ENCODE results near the gene SLC38A1. TPM values are rescaled to one million over a fixed set of nuclear protein-coding genes. Genes with fewer than 3 reads are reported as not detected.
"Not testable (repeated sequence)": the region's sequence is repeated elsewhere in the genome, so short reads cannot be mapped to it uniquely, and the experiment has no call there.

SLC38A1 gene
- total RNA-seq, 1 experiment from 2014 or later = 95.8 TPM

- Histone ChIP-seq H3K36me3 (replicated peaks; ENCODE audit: control insufficient read depth, insufficient read depth, low read length) (peaks cover 3% of the 10 kb centered on the region), H3K4me3 (ENCODE audit: insufficient read depth, low read depth, low read length) (no peak overlapping the region), H3K27me3 (ENCODE audit: control insufficient read depth, insufficient read depth, low read length) (no peaks in the 10 kb centered on the region)
- no peak for DNase-seq
Observed at GRCh38 chr12:46259071-46259470, 9.8 kb downstream of the SLC38A1 start.

GRCh38 chr12:46258129-46258528 lies 10.7 kb downstream of the SLC38A1 start:
- no peak for DNase-seq
- Histone ChIP-seq H3K27me3 (ENCODE audit: control insufficient read depth, insufficient read depth, low read length) (no peaks in the 10 kb centered on the region), H3K4me3 (ENCODE audit: insufficient read depth, low read depth, low read length) (no peak overlapping the region), H3K36me3 (replicated peaks; ENCODE audit: control insufficient read depth, insufficient read depth, low read length) (peaks cover 3% of the 10 kb centered on the region)

GRCh38 chr12:46256942-46257341 lies 11.9 kb downstream of the SLC38A1 start:
- H3K27me3 ChIP-seq (ENCODE audit: control insufficient read depth, insufficient read depth, low read length) = no peaks in the 10 kb centered on the region
- DNase-seq = no peak
- H3K4me3 ChIP-seq (ENCODE audit: insufficient read depth, low read depth, low read length) = no peak overlapping the region
- peaks cover 4% of the 10 kb centered on the region for H3K36me3 ChIP-seq (replicated peaks; ENCODE audit: control insufficient read depth, insufficient read depth, low read length)

DNA sequence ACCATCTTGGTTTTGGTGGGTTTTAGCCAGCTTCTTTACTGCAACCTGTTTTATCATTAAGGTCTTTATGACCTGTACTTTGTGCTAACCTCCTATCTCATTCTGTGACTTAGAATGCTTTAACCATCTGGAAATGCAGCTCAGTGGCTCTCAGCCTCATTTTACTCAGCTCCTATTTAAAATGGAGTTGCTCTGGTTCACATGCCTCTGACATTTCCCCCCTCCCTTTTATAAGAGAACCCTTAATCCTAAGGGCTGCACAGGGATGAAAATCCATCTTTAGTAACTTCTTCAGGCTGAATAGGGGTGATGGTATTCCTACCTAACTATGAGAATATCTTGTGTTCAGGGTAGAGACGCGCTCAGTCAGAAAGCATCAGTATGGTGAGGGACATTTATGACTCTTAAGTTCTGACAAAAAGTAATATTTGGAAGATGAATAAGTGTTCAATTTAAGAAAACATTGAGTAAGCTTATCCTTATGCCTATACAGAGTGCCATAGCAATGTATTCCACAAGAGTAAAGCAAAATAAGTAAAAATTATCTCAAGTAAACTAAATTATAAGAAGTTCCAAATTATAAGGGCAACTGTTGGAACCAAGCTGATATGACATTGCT lies 15.2 kb downstream of the SLC38A1 start:
- H3K4me3 ChIP-seq (ENCODE audit: insufficient read depth, low read depth, low read length) = no peak overlapping the region
- peaks cover 4% of the 10 kb centered on the region for H3K36me3 ChIP-seq (replicated peaks; ENCODE audit: control insufficient read depth, insufficient read depth, low read length)
- no peaks in the 10 kb centered on the region for H3K27me3 ChIP-seq (ENCODE audit: control insufficient read depth, insufficient read depth, low read length)
- DNase-seq = no peak

DNA sequence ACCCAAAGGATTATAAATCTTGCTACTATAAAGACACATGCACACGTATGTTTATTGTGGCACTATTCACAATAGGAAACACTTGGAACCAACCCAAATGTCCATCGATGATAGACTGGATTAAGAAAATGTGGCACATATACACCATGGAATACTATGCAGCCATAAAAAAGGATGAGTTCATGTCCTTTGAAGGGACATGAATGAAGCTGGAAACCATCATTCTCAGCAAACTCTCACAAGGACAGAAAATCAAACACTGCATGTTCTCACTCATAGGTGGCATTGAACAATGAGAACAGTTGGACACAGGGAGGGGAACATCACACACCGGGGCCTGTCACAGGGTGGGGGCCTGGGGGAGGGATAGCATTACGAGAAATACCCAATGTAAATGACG lies 16.8 kb downstream of the SLC38A1 start:
- not testable (repeated sequence) for DNase-seq; H3K4me3 ChIP-seq (ENCODE audit: insufficient read depth, low read depth, low read length); H3K27me3 ChIP-seq (ENCODE audit: control insufficient read depth, insufficient read depth, low read length); H3K36me3 ChIP-seq (replicated peaks; ENCODE audit: control insufficient read depth, insufficient read depth, low read length)

DNA sequence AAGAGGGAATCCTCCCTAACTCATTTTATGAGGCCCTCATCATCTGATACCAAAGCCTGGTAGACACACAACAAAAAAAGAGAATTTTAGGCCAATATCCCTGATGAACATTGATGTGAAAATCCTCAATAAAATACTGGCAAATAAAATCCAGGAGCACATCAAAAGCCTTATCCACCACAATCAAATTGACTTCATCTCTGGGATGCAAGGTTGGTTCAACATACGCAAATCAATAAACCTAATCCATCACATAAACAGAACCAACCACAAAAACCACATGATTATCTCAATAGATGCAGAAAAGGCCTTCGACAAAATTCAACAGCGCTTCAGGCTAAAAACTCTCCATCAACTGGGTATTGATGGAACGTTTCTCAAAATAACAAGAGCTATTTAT lies 18.9 kb downstream of the SLC38A1 start:
- H3K36me3 ChIP-seq (replicated peaks; ENCODE audit: control insufficient read depth, insufficient read depth, low read length); H3K27me3 ChIP-seq (ENCODE audit: control insufficient read depth, insufficient read depth, low read length); H3K4me3 ChIP-seq (ENCODE audit: insufficient read depth, low read depth, low read length); DNase-seq: not testable (repeated sequence)

GRCh38 chr12:46246021-46246700 lies 22.7 kb downstream of the SLC38A1 start:
- no peak for DNase-seq
- no peak overlapping the region for H3K4me3 ChIP-seq (ENCODE audit: insufficient read depth, low read depth, low read length)
- H3K36me3 ChIP-seq (replicated peaks; ENCODE audit: control insufficient read depth, insufficient read depth, low read length) = peaks cover 2% of the 10 kb centered on the region
- H3K27me3 ChIP-seq (ENCODE audit: control insufficient read depth, insufficient read depth, low read length) = no peaks in the 10 kb centered on the region

DNA sequence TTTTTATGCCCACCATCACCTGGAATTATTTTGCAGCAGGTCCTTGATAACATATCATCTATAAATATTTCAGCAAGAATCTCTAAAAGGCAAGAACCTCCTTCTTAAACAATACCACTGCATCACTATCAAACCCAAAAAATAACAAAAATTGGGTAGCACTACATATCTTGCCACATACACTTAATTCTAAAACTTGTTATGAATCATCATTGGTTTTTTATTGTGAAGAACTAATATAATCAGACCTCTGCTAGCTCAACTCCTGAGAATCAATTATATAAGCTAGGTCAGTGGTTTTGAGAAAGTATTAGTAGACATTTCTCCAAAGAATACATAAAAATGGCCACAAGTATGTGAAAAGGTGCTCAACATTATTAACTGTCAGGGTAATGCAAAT lies 23.8 kb downstream of the SLC38A1 start:
- Histone ChIP-seq H3K4me3 (ENCODE audit: insufficient read depth, low read depth, low read length) (no peak overlapping the region), H3K27me3 (ENCODE audit: control insufficient read depth, insufficient read depth, low read length) (no peaks in the 10 kb centered on the region), H3K36me3 (replicated peaks; ENCODE audit: control insufficient read depth, insufficient read depth, low read length) (peaks cover 5% of the 10 kb centered on the region)
- no peak for DNase-seq

DNA sequence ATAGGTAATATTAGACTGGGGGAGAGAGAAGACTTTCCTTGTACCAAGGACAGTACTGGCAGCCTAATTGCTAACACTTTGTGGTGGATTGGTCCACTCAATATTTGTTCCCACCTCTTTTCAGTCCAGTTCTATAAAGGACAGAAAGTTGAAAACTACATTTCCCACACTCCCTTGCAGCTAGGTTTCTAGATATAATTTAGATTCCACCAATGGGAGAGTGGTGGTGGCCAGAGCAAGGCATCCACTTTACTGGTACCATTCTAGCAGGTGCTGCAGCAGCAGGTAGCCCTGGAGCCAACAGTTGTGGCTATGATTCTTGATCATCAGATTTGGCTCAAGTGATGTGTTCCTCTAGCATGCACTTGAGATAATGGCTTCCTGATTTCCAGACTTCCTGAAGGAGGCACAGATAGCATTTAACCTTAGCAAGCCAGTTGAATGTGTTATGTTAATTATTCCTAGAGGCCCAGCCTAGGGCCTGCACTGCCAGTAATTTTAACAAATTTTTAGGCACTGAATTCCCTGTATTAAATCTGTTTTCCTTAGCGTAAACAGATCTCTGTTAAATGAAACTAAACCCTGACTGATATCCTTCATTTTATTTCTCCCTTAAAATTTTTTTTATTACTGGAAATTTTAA lies 24.4 kb downstream of the SLC38A1 start:
- no peak for DNase-seq
- Histone ChIP-seq H3K4me3 (ENCODE audit: insufficient read depth, low read depth, low read length) (no peak overlapping the region), H3K36me3 (replicated peaks; ENCODE audit: control insufficient read depth, insufficient read depth, low read length) (peaks cover 5% of the 10 kb centered on the region), H3K27me3 (ENCODE audit: control insufficient read depth, insufficient read depth, low read length) (no peaks in the 10 kb centered on the region)

- Histone ChIP-seq H3K27me3 (ENCODE audit: control insufficient read depth, insufficient read depth, low read length) (no peaks in the 10 kb centered on the region), H3K4me3 (ENCODE audit: insufficient read depth, low read depth, low read length) (no peak overlapping the region), H3K36me3 (replicated peaks; ENCODE audit: control insufficient read depth, insufficient read depth, low read length) (peaks cover 10% of the 10 kb centered on the region)
- DNase-seq = no peak
Observed at GRCh38 chr12:46242569-46242968, 26.3 kb downstream of the SLC38A1 start.

DNA sequence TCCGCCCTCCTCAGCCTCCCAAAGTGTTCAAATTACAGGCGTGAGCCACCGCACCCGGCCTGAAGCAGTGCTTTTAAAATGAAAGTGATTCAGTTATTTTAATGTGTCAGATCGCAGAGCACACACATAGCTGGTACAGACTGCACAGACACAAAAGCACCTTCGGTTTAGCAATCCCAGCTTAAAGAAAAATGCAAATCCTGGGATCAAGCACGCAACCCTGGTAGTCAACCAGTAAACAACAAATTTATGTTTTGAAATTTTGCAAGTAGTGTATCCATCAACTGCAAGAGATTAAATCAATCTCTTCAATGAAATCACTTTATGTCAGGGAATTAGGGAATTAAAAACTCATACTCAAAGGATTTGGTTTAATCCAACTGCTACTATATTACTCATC lies 28.4 kb downstream of the SLC38A1 start:
- DNase-seq = no peak
- no peak overlapping the region for H3K4me3 ChIP-seq (ENCODE audit: insufficient read depth, low read depth, low read length)
- H3K27me3 ChIP-seq (ENCODE audit: control insufficient read depth, insufficient read depth, low read length) = no peaks in the 10 kb centered on the region
- peaks cover 10% of the 10 kb centered on the region for H3K36me3 ChIP-seq (replicated peaks; ENCODE audit: control insufficient read depth, insufficient read depth, low read length)

- Histone ChIP-seq H3K4me3 (ENCODE audit: insufficient read depth, low read depth, low read length) (no peak overlapping the region), H3K36me3 (replicated peaks; ENCODE audit: control insufficient read depth, insufficient read depth, low read length) (peaks cover 11% of the 10 kb centered on the region), H3K27me3 (ENCODE audit: control insufficient read depth, insufficient read depth, low read length) (no peaks in the 10 kb centered on the region)
- no peak for DNase-seq
Observed at GRCh38 chr12:46238821-46239220, 30.0 kb downstream of the SLC38A1 start.

- no peaks in the 10 kb centered on the region for H3K27me3 ChIP-seq (ENCODE audit: control insufficient read depth, insufficient read depth, low read length)
- H3K4me3 ChIP-seq (ENCODE audit: insufficient read depth, low read depth, low read length) = no peak overlapping the region
- H3K36me3 ChIP-seq (replicated peaks; ENCODE audit: control insufficient read depth, insufficient read depth, low read length) = peaks cover 11% of the 10 kb centered on the region
- no peak for DNase-seq
Observed at GRCh38 chr12:46237371-46238045, 31.3 kb downstream of the SLC38A1 start.

DNA sequence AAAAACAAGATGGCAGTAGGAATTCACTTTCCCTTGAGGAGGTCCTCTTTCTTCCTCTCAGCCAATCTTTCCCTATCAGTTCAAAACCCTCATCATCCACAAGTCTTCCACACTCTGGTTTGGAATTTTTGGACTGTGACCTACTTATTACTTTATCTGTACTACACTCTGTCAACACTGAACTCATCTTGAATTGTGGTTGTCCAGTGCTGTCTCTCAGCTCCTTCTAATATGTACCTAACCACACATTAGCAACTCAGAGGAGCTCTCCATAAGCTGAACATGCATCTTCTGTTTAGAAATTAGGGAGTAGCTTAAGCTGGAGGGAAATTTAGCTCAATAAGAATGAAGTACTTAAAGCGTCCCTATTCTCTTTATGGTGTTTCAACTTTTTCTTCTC lies 34.8 kb downstream of the SLC38A1 start:
- H3K36me3 ChIP-seq (replicated peaks; ENCODE audit: control insufficient read depth, insufficient read depth, low read length) = peaks cover 8% of the 10 kb centered on the region
- no peak for DNase-seq

DNA sequence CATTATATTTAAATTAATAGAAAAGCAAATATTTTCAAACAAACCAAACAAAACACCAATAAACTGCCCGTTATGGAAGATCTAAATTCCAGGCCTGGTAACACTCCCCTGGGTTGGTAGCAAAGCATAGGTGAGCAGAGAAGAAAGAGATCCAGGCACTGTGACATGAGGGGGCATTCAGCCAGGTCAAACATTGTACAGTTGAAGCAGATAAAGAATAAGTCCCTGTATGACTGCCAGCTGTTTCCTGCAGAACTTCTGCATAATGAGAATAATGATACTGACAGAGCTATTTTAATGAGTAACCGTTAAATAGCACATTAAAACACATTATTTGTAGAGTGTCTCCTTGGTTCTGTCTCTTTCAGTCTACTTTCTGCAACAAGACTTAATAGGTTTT lies 35.4 kb downstream of the SLC38A1 start:
- peaks cover 6% of the 10 kb centered on the region for H3K36me3 ChIP-seq (replicated peaks; ENCODE audit: control insufficient read depth, insufficient read depth, low read length)
- no peak for DNase-seq
- H3K27me3 ChIP-seq (ENCODE audit: control insufficient read depth, insufficient read depth, low read length) = no peaks in the 10 kb centered on the region
- H3K4me3 ChIP-seq (ENCODE audit: insufficient read depth, low read depth, low read length) = no peak overlapping the region

More for the DNA sequence above, 34.8 kb downstream of the SLC38A1 start:
- no peak overlapping the region for H3K4me3 ChIP-seq (ENCODE audit: insufficient read depth, low read depth, low read length)
- H3K27me3 ChIP-seq (ENCODE audit: control insufficient read depth, insufficient read depth, low read length) = no peaks in the 10 kb centered on the region

Measured in H7 (cell line).